ENCODE results near the gene METTL23.

- no peak for TF ChIP-seq EP300 (IDR thresholded peaks at IDR 0.05; ENCODE audit: low read depth)
- TF ChIP-seq CTCF (IDR thresholded peaks at IDR 0.05), result no peak
Measured at GRCh38 chr17:76701471-76701967, 25.1 kb upstream of the METTL23 start.

Data from transverse colon (tissue), 3 donors.